NCI-H1694 (cell line): Measurements from ENCODE around the gene KLHL33.

Experiments used
- DNase-seq: peaks from one replicate; lab custom pipeline; 2025; lab: John Stamatoyannopoulos, UW

Gene KLHL33, protein sequence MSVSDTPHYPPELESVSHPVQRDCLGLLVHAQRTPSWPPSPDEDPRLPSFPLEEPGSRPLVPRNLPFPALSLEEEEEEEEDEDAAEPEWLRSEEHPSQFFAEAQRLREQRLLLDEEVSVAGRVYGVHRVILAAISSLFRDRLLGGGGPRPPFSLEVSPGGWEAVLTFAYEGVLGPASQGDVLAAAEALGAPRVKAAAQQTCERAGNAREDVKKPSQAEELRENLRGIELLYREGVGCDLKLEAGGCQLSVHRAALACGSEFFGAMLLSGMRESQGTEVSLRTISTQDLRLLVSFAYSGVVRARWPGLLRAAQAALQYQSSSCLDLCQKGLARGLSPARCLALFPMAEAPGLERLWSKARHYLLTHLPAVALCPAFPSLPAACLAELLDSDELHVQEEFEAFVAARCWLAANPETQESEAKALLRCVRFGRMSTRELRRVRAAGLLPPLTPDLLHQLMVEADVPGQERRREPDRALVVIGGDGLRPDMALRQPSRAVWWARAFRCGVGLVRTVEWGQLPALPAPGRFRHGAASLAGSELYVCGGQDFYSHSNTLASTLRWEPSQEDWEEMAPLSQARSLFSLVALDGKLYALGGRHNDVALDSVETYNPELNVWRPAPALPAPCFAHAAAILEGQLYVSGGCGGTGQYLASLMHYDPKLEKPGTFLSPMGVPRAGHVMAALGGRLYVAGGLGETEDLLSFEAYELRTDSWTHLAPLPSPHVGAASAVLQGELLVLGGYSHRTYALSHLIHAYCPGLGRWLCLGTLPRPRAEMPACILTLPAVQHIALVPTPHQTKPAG

DNA sequence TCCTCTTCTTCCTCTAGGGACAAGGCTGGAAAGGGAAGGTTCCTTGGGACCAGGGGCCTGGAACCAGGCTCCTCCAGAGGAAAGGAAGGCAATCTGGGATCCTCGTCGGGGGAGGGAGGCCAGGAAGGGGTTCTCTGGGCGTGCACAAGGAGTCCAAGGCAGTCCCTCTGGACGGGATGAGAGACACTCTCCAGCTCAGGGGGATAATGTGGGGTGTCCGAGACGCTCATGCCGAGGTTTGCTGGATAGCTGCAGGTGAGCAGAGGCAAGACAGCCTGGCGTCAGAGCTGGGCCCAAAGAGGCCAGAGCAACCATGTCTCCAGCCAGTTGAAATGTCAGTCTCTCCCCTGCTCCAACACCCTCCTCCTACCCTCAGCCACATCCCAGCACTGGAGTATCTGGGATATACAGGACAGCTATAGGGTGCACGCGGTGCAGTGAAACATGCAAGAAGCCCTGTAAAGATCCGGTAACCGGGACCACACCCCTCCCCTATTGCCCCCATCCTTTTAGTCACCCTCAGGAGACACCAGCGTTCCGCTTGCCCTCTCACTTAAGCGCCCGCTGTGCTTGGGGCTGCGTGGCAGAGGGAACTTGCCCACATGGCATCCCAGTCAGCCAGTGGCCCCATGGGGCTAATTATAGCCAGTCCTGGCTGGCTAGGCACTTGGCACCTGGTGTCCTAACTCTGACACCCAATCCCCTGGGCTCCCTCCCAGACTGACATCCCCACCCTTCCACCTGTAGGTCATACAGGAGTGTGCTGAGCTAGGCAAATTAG, at the start of gene KLHL33:
KLHL33 (minus strand) TSS at position 585 of the 781 bp plus-strand sequence; CDS start at position 230, 355 bp downstream.
- no peak for DNase-seq

DNA sequence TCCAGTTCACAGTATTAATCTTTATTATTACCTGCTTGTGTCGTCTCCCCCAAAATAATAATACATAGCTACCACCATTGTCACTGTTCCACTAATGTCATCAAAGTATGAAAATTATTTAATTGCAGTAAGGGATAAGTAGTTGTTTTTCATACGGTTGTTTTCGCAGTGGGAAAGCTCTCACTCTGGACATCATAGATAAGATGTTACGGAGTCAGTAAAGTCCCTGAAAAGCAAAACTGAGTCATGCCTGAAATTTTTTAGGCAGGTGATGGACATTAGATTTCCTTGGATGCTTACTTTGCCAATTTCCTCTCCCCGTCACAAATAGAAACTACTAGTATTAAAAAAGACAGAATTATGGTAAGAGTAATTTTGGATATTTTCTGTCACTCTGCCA, 46.4 kb upstream of the KLHL33 start:
- DNase-seq: no peak

DNA sequence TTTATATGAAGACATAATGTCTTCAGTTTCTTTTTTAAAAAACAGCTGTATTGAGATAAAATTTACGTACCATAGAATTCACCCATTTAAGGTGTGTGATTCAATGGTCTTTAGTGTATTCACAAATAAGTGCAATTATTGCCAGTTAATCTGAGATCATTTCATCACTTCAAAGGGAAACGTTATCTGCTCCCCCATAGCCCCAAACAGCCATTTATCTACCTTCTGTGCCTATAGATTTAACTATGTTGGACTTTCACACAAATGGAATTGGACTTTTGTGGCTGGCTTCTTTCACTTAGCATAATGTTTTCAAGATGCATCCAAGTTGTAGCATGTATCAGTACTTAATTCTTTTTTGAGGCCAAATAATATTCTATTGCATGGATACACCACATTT, 42.9 kb upstream of the KLHL33 start:
- no peak for DNase-seq

DNA sequence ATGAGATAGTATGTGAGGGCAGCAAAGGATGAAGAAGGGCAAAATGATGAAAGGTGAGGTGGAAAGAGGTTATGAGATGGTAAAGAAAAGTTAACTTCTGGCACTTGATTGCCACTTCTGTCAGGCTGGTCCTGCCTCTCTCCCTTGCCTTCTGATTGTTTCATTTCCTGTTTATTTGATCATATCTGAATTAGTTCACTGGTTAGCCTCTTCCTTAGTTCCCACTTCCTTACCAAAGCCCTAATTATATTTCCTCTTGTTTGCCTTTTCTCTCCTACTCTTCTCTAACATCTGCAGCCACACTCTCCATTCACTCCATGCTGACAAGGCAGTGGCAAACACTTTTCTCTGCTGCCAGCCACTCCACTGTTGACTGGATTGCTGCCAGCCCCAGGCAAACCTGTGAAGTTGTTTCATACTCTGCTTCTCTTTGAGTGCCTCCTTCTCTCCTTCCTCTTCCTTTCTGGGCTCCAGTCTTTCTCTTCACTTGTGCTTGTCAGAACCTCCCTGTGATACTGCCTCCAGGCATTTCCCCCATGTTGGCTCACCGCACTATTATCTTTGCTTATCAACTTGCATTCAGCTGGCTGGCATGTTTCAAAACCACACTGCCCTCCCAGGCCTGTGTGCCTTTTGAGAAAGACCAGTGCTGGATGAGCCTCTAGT, 41.4 kb upstream of the KLHL33 start:
- no peak for DNase-seq

DNA sequence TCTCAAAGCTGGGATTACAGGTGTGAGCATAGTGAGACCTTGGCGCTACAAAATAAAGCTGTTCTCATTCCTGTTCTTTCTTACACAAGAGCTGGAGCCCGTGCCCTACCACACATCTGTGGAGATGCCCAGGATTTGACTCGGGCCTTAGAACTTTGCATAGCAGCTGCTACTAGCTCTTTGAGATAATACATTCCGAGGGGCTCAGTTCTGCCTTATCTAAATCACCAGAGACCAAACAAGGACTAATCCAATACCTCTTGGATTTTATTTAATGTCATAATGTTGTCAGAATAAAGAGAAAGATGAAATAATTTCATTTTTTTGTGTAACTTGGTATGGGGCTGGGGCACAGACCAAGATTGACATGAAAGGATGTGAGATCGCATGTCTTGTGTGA, 40.8 kb upstream of the KLHL33 start:
- no peak for DNase-seq

DNA sequence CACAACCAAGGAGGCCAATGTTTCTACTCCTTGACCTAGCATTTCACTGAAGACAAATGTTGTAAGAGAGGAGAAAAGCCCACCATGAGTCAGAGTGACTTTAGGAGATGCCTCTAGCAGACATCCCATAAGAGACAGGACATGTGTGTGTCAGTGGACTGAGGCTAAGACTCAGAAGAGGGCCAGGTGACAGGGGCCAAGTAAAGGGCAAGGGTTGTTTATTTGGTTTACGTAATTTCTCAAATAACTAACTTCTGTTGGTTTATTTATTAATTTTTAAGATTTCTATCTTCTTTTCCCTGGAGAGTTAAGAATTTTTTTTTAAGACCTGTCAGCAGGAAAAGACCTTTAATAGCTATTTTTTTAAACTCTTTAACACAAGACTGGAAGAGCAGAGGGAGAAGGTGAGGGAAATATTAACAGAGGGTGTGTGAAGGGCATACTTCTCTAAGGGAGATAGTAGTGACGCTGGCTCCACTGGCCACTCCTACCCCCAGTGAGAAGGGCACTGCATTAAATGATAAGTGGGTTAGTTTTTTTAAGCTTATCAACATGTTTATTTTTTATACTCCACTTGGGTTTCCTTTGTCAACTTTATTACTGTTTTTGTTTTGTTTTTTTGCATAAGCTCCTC, 36.7 kb upstream of the KLHL33 start:
- no peak for DNase-seq

DNA sequence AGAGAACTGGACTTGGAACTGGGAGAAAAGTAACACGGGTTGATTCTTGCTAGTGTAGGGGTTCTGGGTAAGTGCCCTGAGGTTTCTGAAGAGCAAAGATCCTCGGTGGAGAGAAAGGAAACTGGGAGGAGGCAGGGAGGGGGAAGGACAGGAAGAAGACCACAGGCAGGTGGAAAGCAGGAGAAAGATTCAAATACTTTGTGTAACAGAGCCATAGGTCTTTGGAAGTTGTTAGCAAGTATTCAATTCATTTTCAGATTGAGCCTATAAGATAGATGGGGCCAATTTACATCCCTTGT, 34.6 kb upstream of the KLHL33 start:
- no peak for DNase-seq

DNA sequence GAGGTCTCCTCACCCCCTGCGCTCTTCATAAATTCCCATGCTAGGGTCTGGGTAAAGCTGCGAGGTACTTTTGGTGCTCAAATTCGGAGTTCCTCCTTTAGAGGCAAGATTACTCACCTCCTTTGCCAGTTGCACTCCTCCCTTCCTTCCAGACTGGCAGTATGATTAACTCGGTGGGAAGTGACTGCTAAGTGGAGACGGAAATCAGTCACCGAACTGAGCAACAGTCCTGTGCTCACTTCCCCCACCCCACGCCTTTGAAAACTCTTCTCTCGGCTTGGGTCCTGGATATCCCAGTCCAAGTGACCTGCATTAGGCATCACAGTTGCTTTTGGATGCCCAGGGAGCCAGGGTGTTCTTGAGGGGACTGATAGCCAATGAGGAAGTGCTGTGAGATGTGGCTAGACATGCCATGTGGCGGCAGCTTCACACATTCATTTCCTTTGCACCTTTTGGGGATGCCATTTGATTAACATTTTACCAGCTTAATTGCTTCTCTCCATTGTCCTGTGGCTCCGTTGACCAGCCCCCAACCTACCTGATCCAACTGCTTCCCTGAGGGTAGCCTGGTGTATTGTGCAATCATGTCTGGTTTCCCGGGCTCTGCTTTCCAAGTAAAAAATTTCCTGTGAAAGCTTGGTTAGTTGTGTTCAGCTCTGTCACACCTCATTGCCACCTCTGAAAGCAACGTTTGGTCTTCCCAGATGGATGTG, 34.1 kb upstream of the KLHL33 start:
- no peak for DNase-seq

DNA sequence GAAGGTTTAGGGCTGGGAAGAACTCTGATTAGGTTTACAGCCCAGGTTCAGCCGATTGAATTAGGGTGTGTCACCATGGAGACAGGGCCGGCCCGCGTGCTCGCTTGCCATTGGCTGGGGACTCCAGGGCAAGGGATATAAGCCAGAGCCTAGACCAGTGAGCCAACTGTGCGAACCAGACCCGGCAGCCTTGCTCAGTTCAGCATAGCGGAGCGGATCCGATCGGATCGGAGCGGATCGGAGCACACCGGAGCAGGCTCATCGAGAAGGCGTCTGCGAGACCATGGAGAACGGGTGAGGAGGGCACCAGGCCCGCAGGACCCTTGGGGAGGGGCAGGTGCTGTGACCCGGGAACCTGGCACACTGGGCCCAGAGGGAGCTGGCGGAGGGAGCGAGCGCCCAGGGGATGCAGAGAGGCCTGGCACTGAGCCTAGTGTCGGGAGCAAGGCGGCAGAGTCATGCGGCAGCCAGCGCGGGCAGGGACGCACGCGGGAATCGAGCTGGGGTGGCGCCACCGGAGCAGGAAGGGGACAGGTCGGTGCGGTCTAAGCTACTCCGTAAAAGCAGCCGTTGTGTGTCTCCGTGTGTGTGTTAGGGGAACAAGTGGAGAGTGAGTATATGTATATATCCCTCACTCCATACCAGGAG, 33.4 kb upstream of the KLHL33 start, which contains the start of gene PNP:
PNP (plus strand) TSS at position 165 of the 648 bp plus-strand sequence; CDS start at position 284, 119 bp downstream.
- peak; percentile 87 for DNase-seq

DNA sequence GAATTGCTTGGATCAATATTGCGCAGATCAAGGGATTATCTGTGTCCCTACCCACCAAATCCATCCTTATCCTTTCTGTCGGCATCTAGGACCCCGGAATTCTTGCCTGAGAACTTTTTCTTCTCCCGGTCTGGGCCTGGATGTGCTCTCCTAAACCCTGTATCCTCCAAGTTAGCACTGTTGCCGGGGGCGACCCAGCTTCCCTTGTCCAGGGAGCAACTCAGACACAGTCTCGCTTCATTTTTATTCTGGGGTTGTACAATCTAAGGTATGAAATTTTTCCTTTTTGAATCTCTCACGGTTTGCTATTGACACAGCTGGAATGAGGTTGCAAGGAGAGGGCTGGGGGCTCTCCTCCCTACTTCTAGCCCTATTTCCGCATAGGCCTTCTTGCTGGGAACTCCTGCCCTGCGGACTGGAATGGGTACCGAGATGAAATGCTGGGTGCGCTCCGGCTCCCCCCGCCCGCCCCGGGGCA, 32.8 kb upstream of the KLHL33 start:
- no peak for DNase-seq

DNA sequence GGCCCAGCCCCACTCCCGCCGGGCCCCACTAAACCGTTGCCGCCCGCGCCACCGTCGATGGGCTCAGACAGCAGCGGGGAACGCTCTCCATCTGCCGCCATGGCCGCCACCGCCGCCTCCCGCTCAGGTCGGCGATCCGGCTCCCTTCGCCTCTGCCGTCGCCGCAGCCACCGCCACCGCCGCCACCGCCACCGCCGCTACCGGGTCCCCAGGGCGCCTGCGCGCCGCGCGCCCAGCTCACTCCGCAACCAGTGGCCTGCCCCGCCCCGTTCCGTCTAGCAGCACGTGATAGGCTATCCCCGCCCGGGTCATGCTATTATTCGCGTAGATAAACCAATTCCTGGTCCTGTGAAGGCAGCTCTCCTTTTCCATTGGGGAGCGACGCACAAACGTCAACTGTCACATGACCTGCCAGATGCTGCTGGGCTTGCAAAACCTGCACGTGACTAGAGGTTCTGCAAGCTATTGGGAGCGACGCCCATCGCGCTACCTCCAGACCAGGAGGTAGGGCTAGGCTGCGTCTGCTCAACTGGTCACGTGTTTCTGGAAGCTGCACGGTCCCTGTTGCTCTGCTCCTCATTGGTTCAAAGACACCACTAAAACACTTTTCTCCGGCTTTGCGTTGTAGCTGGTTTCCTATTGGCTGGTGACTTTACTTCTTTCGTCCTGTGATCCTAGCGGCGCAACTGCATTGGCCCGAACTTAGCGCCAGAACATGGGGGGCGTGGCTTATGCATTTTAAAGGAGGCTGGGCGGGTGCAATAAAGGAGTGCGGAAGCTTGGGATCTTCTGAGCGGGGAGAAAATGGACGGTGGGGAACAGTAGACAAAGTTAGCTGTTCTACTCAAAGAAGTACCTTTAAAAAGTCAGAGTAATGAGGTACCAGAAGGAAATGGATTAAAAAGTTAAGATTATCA, 25.5 kb upstream of the KLHL33 start, which contains the start of gene PIP4P1:
PIP4P1 (minus strand) TSS at position 210 of the 917 bp plus-strand sequence; CDS start at position 101, 109 bp downstream.
- peak; percentile 100 for DNase-seq

DNA sequence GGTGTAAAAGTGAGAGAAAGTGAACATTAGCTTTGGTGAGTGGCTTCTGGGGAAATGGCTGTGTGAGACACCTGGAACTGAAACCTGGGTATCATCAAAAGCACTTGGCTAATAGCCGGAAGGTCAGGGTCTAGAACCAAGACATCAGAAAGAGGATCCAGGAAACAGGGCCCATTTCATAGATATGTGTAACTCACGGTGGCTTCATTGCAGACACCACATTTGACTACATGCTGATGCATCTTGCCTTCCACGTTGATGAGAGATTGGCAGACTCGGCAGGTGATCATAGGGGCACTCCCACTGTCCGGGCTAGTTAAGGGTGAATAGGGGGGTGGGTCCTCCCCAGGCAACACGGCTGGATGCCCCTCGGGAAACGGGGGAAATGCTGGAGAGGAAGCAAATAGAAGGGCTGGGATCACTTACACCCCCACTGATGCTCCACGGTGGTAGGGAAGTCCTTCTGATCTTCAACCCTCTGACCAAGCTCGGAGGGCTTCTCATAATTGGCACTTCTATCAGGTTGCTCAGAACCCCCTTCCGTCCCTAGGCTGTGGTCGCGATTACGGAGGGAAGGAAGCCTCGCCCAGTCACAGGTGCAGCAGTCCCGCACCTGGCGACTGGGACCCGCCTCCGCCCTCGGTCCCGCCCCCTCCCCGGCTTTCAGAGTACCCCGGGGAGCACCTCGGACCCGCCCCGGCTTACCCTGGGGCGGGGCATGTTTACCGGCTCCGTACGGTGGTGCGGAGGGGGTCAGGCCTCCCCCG, 24.7 kb upstream of the KLHL33 start:
- no peak for DNase-seq

DNA sequence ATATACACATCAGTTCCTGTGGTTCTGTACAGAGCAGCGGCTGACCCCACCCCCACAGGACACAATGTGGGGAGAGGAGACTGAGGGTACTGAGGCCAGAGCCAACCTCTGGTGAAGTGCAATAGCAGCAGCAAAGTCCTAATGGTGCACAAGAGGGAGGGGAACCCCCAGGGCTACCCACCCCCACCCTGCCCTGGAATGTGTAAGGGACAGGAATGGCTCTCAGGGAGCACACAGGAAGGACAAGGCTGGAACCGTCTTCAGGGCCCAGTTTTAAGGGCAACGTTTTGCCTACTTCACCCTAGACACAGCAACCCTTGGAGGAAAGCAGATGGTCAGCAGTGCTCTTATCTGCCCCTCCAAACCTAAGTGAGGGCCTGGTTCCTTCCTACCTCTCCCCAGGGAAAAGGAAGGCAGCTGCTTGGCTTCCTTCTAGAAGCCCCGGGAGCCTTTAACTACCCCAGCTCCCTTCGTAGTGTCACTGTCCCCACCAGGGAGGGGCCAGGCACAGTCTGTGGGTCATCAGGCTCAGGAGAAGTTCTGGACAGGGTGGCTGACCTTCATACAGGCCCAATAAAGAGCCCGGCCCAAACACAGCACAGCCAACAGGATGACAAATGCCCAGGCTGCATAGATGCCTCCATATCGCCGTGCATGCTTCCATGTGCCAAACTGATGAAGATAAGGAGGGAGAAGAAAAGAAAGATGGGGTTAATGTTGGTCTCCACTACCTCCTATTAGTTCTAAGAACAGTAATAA, 22.2 kb upstream of the KLHL33 start:
- DNase-seq: no peak

DNA sequence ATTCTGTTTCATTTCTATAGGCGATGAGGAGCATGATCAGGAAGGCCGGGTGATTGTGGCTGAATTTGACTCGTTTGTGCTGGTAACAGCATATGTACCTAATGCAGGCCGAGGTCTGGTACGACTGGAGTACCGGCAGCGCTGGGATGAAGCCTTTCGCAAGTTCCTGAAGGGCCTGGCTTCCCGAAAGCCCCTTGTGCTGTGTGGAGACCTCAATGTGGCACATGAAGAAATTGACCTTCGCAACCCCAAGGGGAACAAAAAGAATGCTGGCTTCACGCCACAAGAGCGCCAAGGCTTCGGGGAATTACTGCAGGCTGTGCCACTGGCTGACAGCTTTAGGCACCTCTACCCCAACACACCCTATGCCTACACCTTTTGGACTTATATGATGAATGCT, 21.0 kb upstream of the KLHL33 start:
- no peak for DNase-seq

DNA sequence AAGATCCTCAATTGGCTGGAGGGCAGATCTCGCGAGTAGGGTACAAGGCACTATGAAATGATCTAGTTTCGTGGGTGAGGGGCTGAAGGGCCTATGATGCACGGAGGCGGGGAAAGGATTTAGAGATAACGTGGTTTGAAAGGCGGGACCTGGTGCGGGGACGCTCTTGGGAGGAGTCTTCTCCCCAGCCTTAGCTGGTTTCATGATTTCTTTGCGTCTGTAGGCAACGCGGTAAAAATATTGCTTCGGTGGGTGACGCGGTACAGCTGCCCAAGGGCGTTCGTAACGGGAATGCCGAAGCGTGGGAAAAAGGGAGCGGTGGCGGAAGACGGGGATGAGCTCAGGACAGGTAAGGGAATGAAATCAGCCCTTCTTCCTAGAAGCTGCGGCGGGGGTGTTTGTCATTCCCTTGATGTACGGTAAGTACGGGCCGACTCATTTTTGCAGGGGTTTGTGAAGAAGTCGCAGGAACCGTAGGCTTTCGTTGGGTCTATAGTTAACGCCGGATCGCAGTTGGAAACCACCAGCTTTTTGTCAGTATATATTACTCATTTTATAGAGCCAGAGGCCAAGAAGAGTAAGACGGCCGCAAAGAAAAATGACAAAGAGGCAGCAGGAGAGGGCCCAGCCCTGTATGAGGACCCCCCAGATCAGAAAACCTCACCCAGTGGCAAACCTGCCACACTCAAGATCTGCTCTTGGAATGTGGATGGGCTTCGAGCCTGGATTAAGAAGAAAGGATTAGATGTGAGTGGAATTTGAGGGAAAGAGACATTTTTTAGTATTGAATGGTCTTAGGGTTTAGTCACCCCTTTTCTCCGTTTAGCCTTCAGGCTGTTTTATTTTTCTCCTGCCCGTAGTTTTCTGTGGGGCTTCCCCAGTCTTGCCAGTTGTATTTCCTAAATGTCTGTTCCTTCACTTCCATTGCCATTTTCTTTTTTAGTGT, 19.7 kb upstream of the KLHL33 start:
- DNase-seq: peak; percentile 96
